ENCODE results near the gene BIN2. TPM values are rescaled to one million over a fixed set of nuclear protein-coding genes. Genes with fewer than 3 reads are reported as not detected.
A peak's percentile ranks its signal among the peaks of the same experiment; 100 is the strongest.

BIN2 gene
- total and polyA plus RNA-seq, 2 of the 13 experiments (the other 11 are each of a cell fraction or from before 2014, with no cell fraction given): not detected

DNA sequence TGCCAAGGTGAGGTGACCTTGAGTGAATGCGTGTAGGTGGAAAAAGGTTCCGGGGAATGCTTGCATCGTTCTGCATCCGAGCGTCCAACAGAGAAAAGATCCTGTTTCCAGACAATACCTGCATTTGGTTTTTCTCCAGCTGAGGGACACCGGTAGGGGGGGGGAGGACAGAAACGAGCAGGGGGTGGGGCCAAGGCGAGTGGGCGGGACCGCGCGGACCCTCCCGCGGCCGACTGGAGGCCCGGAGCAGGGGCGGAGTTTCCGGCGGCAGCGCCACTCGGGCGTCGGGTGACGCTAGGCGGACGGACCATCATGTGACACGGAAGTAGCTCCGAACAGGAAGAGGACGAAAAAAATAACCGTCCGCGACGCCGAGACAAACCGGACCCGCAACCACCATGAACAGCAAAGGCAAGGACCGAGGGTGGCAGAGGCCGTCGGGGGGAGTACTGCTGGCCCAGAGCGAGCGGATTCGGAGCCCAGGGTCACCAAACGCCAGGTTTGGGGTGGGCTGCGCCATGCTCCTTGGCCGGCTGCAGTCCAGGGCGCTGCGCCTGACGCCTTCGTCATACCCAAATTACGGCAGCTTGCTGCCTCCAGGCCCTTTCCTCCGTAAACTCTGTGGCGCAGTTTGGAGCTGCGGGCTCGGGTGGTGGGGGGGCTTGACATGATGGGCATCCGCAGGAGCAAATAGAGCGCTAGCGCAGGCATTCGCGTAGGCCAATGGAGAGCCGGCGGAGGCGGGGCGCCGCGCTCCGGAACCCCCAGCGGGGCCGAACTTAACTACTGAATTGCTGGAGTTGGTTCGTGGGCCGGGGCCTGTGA lies 85.3 kb downstream of the BIN2 start, which contains the start of gene DAZAP2 (continued):
- TF ChIP-seq, protein P1, sequence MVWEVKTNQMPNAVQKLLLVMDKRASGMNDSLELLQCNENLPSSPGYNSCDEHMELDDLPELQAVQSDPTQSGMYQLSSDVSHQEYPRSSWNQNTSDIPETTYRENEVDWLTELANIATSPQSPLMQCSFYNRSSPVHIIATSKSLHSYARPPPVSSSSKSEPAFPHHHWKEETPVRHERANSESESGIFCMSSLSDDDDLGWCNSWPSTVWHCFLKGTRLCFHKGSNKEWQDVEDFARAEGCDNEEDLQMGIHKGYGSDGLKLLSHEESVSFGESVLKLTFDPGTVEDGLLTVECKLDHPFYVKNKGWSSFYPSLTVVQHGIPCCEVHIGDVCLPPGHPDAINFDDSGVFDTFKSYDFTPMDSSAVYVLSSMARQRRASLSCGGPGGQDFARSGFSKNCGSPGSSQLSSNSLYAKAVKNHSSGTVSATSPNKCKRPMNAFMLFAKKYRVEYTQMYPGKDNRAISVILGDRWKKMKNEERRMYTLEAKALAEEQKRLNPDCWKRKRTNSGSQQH (CRISPR knock-in tag; IDR thresholded peaks at IDR 0.05; ENCODE audit: low read depth): peak; percentile 50
- TF ChIP-seq, protein P2, sequence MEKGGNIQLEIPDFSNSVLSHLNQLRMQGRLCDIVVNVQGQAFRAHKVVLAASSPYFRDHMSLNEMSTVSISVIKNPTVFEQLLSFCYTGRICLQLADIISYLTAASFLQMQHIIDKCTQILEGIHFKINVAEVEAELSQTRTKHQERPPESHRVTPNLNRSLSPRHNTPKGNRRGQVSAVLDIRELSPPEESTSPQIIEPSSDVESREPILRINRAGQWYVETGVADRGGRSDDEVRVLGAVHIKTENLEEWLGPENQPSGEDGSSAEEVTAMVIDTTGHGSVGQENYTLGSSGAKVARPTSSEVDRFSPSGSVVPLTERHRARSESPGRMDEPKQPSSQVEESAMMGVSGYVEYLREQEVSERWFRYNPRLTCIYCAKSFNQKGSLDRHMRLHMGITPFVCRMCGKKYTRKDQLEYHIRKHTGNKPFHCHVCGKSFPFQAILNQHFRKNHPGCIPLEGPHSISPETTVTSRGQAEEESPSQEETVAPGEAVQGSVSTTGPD (CRISPR knock-in tag; IDR thresholded peaks at IDR 0.05): no peak
- TF ChIP-seq ZFP62 (CRISPR knock-in tag; IDR thresholded peaks at IDR 0.05): no peak
- TF ChIP-seq ZNF781 (CRISPR knock-in tag; IDR thresholded peaks at IDR 0.05; ENCODE audit: borderline replicate concordance, not compliant biosample characterization): peak; percentile 37
- TF ChIP-seq ZNF556 (CRISPR knock-in tag; IDR thresholded peaks at IDR 0.05; ENCODE audit: borderline replicate concordance): no peak
- no peak for TF ChIP-seq NR3C1 (CRISPR knock-in tag; IDR thresholded peaks at IDR 0.05)
- no peak for TF ChIP-seq RFX1 (IDR thresholded peaks at IDR 0.05)
- TF ChIP-seq MXD4 (CRISPR knock-in tag; IDR thresholded peaks at IDR 0.05): peak; percentile 83; the same call in 1 of the 2 replicates
- peak; percentile 90 for TF ChIP-seq YEATS4 (CRISPR knock-in tag; IDR thresholded peaks at IDR 0.05; ENCODE audit: borderline replicate concordance)
- TF ChIP-seq FOXK1 (CRISPR knock-in tag; IDR thresholded peaks at IDR 0.05; ENCODE audit: borderline replicate concordance, low read depth): 0 out of 2 replicates have a peak, but pooled peaks have one; percentile 8
- peak; percentile 77; the same call in 1 of the 2 replicates for TF ChIP-seq ZFP90 (CRISPR knock-in tag; IDR thresholded peaks at IDR 0.05; ENCODE audit: borderline replicate concordance)
- TF ChIP-seq ATF7-NPFF (CRISPR knock-in tag; IDR thresholded peaks at IDR 0.05; ENCODE audit: low read depth): peak; percentile 15; the same call in 1 of the 2 replicates
- no peak; the same call in 1 of the 2 replicates for TF ChIP-seq ZNF138 (CRISPR knock-in tag; IDR thresholded peaks at IDR 0.05; ENCODE audit: low read depth)
- TF ChIP-seq ZNF615 (CRISPR knock-in tag; IDR thresholded peaks at IDR 0.05; ENCODE audit: borderline replicate concordance): no peak
- TF ChIP-seq, protein P3, sequence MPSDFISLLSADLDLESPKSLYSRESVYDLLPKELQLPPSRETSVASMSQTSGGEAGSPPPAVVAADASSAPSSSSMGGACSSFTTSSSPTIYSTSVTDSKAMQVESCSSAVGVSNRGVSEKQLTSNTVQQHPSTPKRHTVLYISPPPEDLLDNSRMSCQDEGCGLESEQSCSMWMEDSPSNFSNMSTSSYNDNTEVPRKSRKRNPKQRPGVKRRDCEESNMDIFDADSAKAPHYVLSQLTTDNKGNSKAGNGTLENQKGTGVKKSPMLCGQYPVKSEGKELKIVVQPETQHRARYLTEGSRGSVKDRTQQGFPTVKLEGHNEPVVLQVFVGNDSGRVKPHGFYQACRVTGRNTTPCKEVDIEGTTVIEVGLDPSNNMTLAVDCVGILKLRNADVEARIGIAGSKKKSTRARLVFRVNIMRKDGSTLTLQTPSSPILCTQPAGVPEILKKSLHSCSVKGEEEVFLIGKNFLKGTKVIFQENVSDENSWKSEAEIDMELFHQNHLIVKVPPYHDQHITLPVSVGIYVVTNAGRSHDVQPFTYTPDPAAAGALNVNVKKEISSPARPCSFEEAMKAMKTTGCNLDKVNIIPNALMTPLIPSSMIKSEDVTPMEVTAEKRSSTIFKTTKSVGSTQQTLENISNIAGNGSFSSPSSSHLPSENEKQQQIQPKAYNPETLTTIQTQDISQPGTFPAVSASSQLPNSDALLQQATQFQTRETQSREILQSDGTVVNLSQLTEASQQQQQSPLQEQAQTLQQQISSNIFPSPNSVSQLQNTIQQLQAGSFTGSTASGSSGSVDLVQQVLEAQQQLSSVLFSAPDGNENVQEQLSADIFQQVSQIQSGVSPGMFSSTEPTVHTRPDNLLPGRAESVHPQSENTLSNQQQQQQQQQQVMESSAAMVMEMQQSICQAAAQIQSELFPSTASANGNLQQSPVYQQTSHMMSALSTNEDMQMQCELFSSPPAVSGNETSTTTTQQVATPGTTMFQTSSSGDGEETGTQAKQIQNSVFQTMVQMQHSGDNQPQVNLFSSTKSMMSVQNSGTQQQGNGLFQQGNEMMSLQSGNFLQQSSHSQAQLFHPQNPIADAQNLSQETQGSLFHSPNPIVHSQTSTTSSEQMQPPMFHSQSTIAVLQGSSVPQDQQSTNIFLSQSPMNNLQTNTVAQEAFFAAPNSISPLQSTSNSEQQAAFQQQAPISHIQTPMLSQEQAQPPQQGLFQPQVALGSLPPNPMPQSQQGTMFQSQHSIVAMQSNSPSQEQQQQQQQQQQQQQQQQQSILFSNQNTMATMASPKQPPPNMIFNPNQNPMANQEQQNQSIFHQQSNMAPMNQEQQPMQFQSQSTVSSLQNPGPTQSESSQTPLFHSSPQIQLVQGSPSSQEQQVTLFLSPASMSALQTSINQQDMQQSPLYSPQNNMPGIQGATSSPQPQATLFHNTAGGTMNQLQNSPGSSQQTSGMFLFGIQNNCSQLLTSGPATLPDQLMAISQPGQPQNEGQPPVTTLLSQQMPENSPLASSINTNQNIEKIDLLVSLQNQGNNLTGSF (CRISPR knock-in tag; IDR thresholded peaks at IDR 0.05): 0 out of 2 replicates have a peak, but pooled peaks have one; percentile 53
- TF ChIP-seq MAZ (IDR thresholded peaks at IDR 0.05; ENCODE audit: borderline replicate concordance, low read depth, low read length): peak; percentile 65; the same call in 1 of the 2 replicates
- peak; percentile 46 for TF ChIP-seq MAZ (CRISPR knock-in tag; IDR thresholded peaks at IDR 0.05; ENCODE audit: low read depth)
- TF ChIP-seq, protein P4, sequence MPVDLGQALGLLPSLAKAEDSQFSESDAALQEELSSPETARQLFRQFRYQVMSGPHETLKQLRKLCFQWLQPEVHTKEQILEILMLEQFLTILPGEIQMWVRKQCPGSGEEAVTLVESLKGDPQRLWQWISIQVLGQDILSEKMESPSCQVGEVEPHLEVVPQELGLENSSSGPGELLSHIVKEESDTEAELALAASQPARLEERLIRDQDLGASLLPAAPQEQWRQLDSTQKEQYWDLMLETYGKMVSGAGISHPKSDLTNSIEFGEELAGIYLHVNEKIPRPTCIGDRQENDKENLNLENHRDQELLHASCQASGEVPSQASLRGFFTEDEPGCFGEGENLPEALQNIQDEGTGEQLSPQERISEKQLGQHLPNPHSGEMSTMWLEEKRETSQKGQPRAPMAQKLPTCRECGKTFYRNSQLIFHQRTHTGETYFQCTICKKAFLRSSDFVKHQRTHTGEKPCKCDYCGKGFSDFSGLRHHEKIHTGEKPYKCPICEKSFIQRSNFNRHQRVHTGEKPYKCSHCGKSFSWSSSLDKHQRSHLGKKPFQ (CRISPR knock-in tag; IDR thresholded peaks at IDR 0.05; ENCODE audit: insufficient replicate concordance): peak; percentile 78
- no peak for TF ChIP-seq MBD4 (IDR thresholded peaks at IDR 0.05; ENCODE audit: borderline replicate concordance, low read length)

Measured in HepG2 (cell line).